ENCODE measurements around the gene ATXN7L1. TPM values are rescaled to one million over a fixed set of nuclear protein-coding genes. Genes with fewer than 3 reads are reported as not detected.

The ATXN7L1 gene
- total and polyA plus RNA-seq, 2 of the 13 experiments (the other 11 are each of a cell fraction or from before 2014, with no cell fraction given): 4.1 to 7.8 TPM

DNA sequence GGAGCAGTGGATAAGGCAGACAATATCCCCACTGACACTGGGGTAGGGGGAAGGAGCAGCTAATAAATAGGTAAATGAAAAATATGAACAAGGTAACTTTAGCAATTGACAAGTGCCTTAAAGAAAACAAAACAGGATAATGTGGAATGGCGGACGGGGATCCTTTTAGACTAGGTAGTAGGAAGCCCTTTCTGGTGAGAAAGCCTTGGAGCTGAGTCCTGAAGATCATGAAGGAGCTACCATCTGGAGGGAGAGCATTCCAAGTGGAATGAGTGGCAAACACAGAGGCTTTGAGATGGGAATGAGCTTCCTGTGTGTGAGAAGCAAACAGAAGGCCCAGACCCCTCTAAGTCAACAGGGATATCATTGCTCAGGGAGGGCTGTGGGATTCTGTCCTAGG is 16.0 kb upstream of the ATXN7L1 start (continued):
- TF ChIP-seq GFI1 (CRISPR knock-in tag; IDR thresholded peaks at IDR 0.05; ENCODE audit: borderline replicate concordance) (no peak), NCOR1 (IDR thresholded peaks at IDR 0.05; ENCODE audit: borderline replicate concordance, low read length) (no peak)

DNA sequence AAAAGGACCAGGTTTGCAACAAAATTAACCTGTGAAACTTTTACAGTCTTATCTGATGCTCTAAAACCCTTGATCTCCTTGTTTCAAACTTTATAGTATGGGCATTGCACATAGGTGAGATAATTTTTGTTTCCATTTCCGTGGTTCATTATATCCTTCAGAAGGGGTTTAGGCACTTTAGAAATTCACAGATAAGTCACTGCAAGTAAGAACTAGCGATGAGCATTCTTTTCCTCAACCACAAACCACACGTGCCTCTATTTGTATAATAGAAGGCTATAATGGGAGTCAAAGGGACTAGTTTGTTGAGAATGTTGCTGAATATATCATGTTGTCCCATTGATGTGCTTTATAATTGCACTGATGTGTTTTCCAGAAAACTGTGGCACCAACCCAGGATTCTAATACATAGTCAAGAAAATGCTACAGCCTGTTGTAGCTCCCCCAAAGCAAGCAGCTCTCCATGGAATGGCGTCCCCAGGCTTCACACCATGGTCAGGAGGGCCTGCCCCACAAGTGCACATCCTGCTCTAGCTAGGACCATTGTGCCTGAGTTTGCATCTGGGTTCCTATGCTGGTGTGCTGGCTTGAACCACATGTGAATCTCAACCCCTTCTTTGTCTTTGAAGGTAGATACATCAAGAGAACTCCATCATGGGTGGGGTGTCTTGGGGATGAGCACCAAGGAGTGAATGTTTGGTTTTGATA is 14.0 kb upstream of the ATXN7L1 start:
- no TSS peak for BruUV-seq (replicated peaks)
- Histone ChIP-seq H3K79me2 (ENCODE audit: insufficient read depth, low read length) (peaks cover 10% of the 10 kb centered on the region), H3K27me3 (ENCODE audit: control insufficient read depth in 1 of 2, insufficient read depth in 2 of 2, low read length in 2 of 2) (no peaks in the 10 kb centered on the region), H3K36me3 (replicated peaks in 1 of 2; ENCODE audit: control insufficient read depth in 1 of 2, insufficient read depth in 2 of 2, low read length in 2 of 2) (peaks cover 3 to 12% of the 10 kb centered on the region in 2 experiments; a peak in 3 of 5 replicates), H4K20me1 (ENCODE audit: insufficient read depth, low read length) (no peaks in the 10 kb centered on the region), H3K27ac (ENCODE audit: extremely low read length, insufficient read depth, low read length) (no peak overlapping the region), H3K9me3 (ENCODE audit: low read length) (no peaks in the 10 kb centered on the region), H3K4me3 (replicated peaks in 1 of 3; ENCODE audit: insufficient read depth in 1 of 3, low read depth in 2 of 3, low read length in 3 of 3) (no peak overlapping the region), H3K4me2 (ENCODE audit: low read depth, low read length) (no peak overlapping the region), H3K9ac (ENCODE audit: insufficient read depth, low read depth, low read length) (no peak overlapping the region), H2AFZ (ENCODE audit: low read length) (no peak overlapping the region), H3K4me1 (ENCODE audit: insufficient read depth, low read length) (no peaks in the 10 kb centered on the region)
- intact Hi-C loops (cut with micrococcal nuclease; ENCODE audit: unreplicated experiment) (no loop called here), in situ Hi-C loops (cut with HindIII; ENCODE audit: extremely low pct_ligation_motif_present, low pct_unique_long_range_greater_than_20kb) (no loop called here)
- no peak for FAIRE-seq
- TF ChIP-seq ZNF660 (CRISPR knock-in tag; IDR thresholded peaks at IDR 0.05; ENCODE audit: borderline replicate concordance, low read depth): no peak
- TF ChIP-seq KDM5B (CRISPR knock-in tag; IDR thresholded peaks at IDR 0.05; ENCODE audit: borderline replicate concordance): no peak
- TF ChIP-seq, protein P1, sequence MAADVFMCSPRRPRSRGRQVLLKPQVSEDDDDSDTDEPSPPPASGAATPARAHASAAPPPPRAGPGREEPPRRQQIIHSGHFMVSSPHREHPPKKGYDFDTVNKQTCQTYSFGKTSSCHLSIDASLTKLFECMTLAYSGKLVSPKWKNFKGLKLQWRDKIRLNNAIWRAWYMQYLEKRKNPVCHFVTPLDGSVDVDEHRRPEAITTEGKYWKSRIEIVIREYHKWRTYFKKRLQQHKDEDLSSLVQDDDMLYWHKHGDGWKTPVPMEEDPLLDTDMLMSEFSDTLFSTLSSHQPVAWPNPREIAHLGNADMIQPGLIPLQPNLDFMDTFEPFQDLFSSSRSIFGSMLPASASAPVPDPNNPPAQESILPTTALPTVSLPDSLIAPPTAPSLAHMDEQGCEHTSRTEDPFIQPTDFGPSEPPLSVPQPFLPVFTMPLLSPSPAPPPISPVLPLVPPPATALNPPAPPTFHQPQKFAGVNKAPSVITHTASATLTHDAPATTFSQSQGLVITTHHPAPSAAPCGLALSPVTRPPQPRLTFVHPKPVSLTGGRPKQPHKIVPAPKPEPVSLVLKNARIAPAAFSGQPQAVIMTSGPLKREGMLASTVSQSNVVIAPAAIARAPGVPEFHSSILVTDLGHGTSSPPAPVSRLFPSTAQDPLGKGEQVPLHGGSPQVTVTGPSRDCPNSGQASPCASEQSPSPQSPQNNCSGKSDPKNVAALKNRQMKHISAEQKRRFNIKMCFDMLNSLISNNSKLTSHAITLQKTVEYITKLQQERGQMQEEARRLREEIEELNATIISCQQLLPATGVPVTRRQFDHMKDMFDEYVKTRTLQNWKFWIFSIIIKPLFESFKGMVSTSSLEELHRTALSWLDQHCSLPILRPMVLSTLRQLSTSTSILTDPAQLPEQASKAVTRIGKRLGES (CRISPR knock-in tag; IDR thresholded peaks at IDR 0.05; ENCODE audit: borderline replicate concordance): no peak
- TF ChIP-seq HOXA9 (CRISPR knock-in tag; IDR thresholded peaks at IDR 0.05; ENCODE audit: borderline replicate concordance): no peak
- TF ChIP-seq POLR2AphosphoS5 (IDR thresholded peaks at IDR 0.05; ENCODE audit: low read depth, low read length): no peak
- TF ChIP-seq MAFF (IDR thresholded peaks at IDR 0.05; ENCODE audit: low read depth, low read length): no peak
- no peak for TF ChIP-seq SMAD3 (CRISPR knock-in tag; IDR thresholded peaks at IDR 0.05)
- no peak for TF ChIP-seq RXRA (CRISPR knock-in tag; IDR thresholded peaks at IDR 0.05)
- TF ChIP-seq, protein P2, sequence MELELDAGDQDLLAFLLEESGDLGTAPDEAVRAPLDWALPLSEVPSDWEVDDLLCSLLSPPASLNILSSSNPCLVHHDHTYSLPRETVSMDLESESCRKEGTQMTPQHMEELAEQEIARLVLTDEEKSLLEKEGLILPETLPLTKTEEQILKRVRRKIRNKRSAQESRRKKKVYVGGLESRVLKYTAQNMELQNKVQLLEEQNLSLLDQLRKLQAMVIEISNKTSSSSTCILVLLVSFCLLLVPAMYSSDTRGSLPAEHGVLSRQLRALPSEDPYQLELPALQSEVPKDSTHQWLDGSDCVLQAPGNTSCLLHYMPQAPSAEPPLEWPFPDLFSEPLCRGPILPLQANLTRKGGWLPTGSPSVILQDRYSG (CRISPR knock-in tag; IDR thresholded peaks at IDR 0.05): no peak
- TF ChIP-seq PTBP1 (IDR thresholded peaks at IDR 0.05; ENCODE audit: low read depth, low read length, poor library complexity, severe bottlenecking): no peak
- TF ChIP-seq ZSCAN25 (CRISPR knock-in tag; IDR thresholded peaks at IDR 0.05): no peak
- TF ChIP-seq ZNF563 (CRISPR knock-in tag; IDR thresholded peaks at IDR 0.05): no peak
- no peak for TF ChIP-seq ZBTB1 (CRISPR knock-in tag; IDR thresholded peaks at IDR 0.05; ENCODE audit: borderline replicate concordance)
- TF ChIP-seq STAT5B (CRISPR knock-in tag; IDR thresholded peaks at IDR 0.05): no peak
- POLR2A ChIA-PET: no interaction called here
- CTCF ChIA-PET (ENCODE audit: low intra/inter-chr PET ratio, low total read pairs): no interaction called here
- WGBS (ENCODE audit: low lambda C conversion rate): 97% methylated on average over 3 of the region's 4 CpGs
- DNase-seq (ENCODE audit: low spot score): no peak
- no peak for ATAC-seq
